Measurements from ENCODE around the gene GRIN2A. TPM values are rescaled to one million over a fixed set of nuclear protein-coding genes. Genes with fewer than 3 reads are reported as not detected.

Gene GRIN2A
- polyA plus RNA-seq, 4 donors, result 0.13 to 0.27 (median 0.19) TPM; not detected in 1

DNA sequence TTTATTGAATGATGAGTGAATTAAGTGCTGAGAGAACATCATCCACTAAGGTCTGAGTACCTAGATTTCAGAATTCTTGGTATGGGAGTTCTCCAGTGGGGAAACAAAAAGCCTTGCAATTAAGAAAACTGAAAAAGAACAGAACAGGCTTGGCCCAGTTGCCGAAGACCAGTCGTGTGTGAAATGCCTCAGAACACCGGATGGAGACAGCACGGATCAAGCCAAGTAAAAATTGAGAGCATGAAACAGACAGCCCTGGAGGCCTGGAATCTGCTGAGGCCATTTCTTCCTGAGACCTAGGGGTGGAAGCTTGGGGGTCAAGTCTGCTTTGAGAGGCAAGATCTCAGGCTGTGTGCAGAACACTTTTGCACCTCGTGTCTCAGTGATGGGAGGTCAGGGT is 43.3 kb downstream of the GRIN2A start:
- Histone ChIP-seq H3K27ac (ENCODE audit: low read depth in 1 of 3, low read length in 2 of 3) (no peak overlapping the region), H3K4me1 (ENCODE audit: control insufficient read depth in 3 of 3, insufficient read depth in 2 of 3, low read depth in 1 of 3, low read length in 2 of 3) (peaks cover 3 to 15% (median 9%) of the 10 kb centered on the region in 3 donors), H3K36me3 (ENCODE audit: control insufficient read depth in 3 of 3, insufficient read depth in 2 of 3, low read depth in 1 of 3, low read length in 3 of 3) (no peaks in the 10 kb centered on the region), H3K9me3 (ENCODE audit: control insufficient read depth in 2 of 2, insufficient read depth in 1 of 2, low read depth in 1 of 2, low read length in 1 of 2) (no peaks in the 10 kb centered on the region), H3K4me3 (ENCODE audit: low read depth in 1 of 3, low read length in 3 of 3) (no peak overlapping the region), H3K27me3 (ENCODE audit: control insufficient read depth in 3 of 3, insufficient read depth in 3 of 3, low read length in 3 of 3) (no peaks in the 10 kb centered on the region)
- WGBS, 3 donors, result 81 to 89% (median 87%) methylated on average over 5 of the region's 5 CpGs
- FAIRE-seq, result no peak
- DNase-seq, result no peak

DNA sequence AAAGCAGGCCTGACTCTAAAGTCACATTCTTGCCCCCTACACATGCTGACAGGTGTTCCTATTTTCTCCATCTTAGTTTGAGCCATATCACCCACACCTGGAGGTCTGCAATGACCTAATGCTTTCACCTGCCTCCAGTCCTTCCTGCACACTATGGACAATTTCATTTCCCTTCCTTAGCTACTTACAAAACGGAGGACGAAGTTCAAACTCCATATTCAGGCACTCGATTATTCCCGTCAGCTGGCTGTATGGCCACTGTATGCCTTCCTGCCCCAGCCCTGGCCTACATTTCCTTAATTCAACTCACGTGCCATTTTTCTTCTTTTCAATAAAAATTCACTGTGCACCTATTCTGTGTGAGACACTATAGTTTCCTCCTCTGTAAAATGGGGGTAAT is 44.9 kb downstream of the GRIN2A start:
- no peaks in the 10 kb centered on the region for H3K27me3 ChIP-seq (ENCODE audit: control insufficient read depth in 3 of 3, insufficient read depth in 3 of 3, low read length in 3 of 3)
- DNase-seq (peak; percentile 48 to 78), FAIRE-seq (no peak)
- H3K27ac ChIP-seq (ENCODE audit: low read depth in 1 of 3, low read length in 2 of 3), result peak overlapping the region in 1 of 3 donors; percentile 37
- H3K4me3 ChIP-seq (ENCODE audit: low read depth in 1 of 3, low read length in 3 of 3), result no peak overlapping the region
- H3K36me3 ChIP-seq (ENCODE audit: control insufficient read depth in 3 of 3, insufficient read depth in 2 of 3, low read depth in 1 of 3, low read length in 3 of 3), result no peaks in the 10 kb centered on the region
- H3K9me3 ChIP-seq (ENCODE audit: control insufficient read depth in 2 of 2, insufficient read depth in 1 of 2, low read depth in 1 of 2, low read length in 1 of 2), result no peaks in the 10 kb centered on the region
- H3K4me1 ChIP-seq (ENCODE audit: control insufficient read depth in 3 of 3, insufficient read depth in 2 of 3, low read depth in 1 of 3, low read length in 2 of 3), result peaks cover 3 to 12% (median 9%) of the 10 kb centered on the region in 3 donors
- WGBS, 3 donors, result 17 to 60% (median 43%) methylated on average over 5 of the region's 5 CpGs

DNA sequence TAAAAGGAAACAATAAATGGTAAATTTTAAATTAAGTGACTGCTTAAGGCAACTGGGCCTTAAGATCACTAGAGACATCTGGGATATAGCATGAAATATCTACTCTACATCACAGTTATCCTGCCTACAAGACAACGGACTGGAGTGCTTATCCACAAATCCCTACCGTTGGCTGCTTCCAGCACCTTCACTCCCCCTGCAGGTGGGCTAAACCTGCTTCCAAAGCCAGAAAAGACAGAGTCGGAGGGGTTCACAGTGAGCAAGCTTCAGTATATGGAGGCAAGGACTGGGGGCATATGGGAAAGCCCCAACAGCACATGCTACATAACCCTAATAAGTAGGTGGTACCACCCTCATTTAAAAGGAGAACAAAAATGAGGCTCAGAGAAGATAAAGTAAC is 45.3 kb downstream of the GRIN2A start:
- WGBS, 3 donors, result 31 to 42% (median 41%) methylated on average over 3 of the region's 3 CpGs
- DNase-seq (peak in 1 of 2 donors; percentile 19), FAIRE-seq (no peak)
- Histone ChIP-seq H3K36me3 (ENCODE audit: control insufficient read depth in 3 of 3, insufficient read depth in 2 of 3, low read depth in 1 of 3, low read length in 3 of 3) (no peaks in the 10 kb centered on the region), H3K9me3 (ENCODE audit: control insufficient read depth in 2 of 2, insufficient read depth in 1 of 2, low read depth in 1 of 2, low read length in 1 of 2) (no peaks in the 10 kb centered on the region), H3K27me3 (ENCODE audit: control insufficient read depth in 3 of 3, insufficient read depth in 3 of 3, low read length in 3 of 3) (no peaks in the 10 kb centered on the region), H3K4me3 (ENCODE audit: low read depth in 1 of 3, low read length in 3 of 3) (no peak overlapping the region), H3K27ac (ENCODE audit: low read depth in 1 of 3, low read length in 2 of 3) (peak overlapping the region in 1 of 3 donors; percentile 37), H3K4me1 (ENCODE audit: control insufficient read depth in 3 of 3, insufficient read depth in 2 of 3, low read depth in 1 of 3, low read length in 2 of 3) (peaks cover 3 to 9% (median 9%) of the 10 kb centered on the region in 3 donors)

DNA sequence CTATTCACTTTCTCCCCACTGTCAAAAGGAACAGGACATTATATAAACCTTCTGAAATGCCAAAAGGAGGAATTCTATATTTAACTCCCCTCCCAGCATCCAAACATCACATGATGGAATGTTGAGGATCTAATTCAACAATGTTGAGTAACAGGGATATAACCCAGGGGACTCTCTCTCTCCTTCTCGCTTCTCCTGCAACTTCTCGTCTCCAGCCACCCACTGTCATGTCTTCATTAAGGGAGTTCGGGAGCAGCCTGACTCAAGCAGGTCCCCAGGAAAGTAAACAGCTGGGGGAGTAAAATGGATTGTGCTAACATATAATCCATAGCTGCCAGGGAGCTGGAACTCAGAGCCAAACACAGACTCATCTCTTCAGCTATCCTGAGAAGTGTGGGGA is 51.7 kb downstream of the GRIN2A start:
- Histone ChIP-seq H3K4me1 (ENCODE audit: control insufficient read depth in 3 of 3, insufficient read depth in 2 of 3, low read depth in 1 of 3, low read length in 2 of 3) (no peaks in the 10 kb centered on the region), H3K27ac (ENCODE audit: low read depth in 1 of 3, low read length in 2 of 3) (no peak overlapping the region), H3K27me3 (ENCODE audit: control insufficient read depth in 3 of 3, insufficient read depth in 3 of 3, low read length in 3 of 3) (no peaks in the 10 kb centered on the region), H3K9me3 (ENCODE audit: control insufficient read depth in 2 of 2, insufficient read depth in 1 of 2, low read depth in 1 of 2, low read length in 1 of 2) (no peaks in the 10 kb centered on the region), H3K36me3 (ENCODE audit: control insufficient read depth in 3 of 3, insufficient read depth in 2 of 3, low read depth in 1 of 3, low read length in 3 of 3) (no peaks in the 10 kb centered on the region), H3K4me3 (ENCODE audit: low read depth in 1 of 3, low read length in 3 of 3) (no peak overlapping the region)
- FAIRE-seq (no peak), DNase-seq (no peak)
- WGBS, 3 donors, result 59 to 93% (median 79%) methylated on average over 3 of the region's 3 CpGs

DNA sequence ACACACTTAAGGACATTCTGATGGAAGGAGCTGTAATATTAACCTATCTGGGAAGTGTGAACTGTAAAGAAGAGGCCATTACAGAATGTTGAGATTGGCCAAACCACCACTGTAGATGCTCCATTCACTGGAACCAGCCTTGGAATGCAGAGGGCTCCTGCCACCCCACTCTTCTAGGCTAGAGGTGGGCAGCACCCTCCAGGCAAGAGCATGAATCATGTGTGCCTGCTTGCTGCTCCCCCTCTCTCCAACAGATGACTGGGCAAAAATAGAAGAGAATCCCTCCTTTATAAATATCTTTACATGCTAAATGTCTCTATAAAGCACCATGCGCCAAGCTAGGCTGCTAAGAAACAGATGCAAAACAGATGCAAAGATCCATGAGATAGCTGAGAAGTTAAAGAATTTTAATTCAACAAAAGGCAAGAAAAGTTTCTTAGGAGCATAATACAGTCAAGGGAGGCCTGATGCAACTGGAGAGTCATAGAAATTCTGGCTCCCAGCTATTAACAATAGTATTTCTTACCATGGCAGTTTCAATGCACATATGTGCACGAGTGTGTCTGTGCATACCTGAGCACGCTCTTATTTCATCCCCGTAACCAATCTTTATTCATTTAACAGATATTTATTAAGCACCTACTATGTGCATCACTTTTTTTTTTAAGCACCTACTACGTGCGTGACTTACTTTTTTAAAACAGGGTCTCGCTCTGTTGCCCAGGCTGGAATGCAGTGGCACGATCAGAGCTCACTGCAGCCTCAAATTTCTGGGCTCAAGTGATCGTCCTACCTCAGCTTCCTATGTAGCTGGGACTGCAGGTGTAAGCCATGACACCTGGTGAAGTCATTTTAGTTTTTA is 53.6 kb downstream of the GRIN2A start:
- no peak overlapping the region for H3K4me3 ChIP-seq (ENCODE audit: low read depth in 1 of 3, low read length in 3 of 3)
- H3K36me3 ChIP-seq (ENCODE audit: control insufficient read depth in 3 of 3, insufficient read depth in 2 of 3, low read depth in 1 of 3, low read length in 3 of 3), result no peaks in the 10 kb centered on the region
- no peak for DNase-seq
- no peaks in the 10 kb centered on the region for H3K9me3 ChIP-seq (ENCODE audit: control insufficient read depth in 2 of 2, insufficient read depth in 1 of 2, low read depth in 1 of 2, low read length in 1 of 2)
- no peaks in the 10 kb centered on the region for H3K27me3 ChIP-seq (ENCODE audit: control insufficient read depth in 3 of 3, insufficient read depth in 3 of 3, low read length in 3 of 3)
- no peaks in the 10 kb centered on the region for H3K4me1 ChIP-seq (ENCODE audit: control insufficient read depth in 3 of 3, insufficient read depth in 2 of 3, low read depth in 1 of 3, low read length in 2 of 3)
- no peak for FAIRE-seq
- no peak overlapping the region for H3K27ac ChIP-seq (ENCODE audit: low read depth in 1 of 3, low read length in 2 of 3)
- WGBS, 3 donors, result 74 to 85% (median 83%) methylated on average over 9 of the region's 9 CpGs

DNA sequence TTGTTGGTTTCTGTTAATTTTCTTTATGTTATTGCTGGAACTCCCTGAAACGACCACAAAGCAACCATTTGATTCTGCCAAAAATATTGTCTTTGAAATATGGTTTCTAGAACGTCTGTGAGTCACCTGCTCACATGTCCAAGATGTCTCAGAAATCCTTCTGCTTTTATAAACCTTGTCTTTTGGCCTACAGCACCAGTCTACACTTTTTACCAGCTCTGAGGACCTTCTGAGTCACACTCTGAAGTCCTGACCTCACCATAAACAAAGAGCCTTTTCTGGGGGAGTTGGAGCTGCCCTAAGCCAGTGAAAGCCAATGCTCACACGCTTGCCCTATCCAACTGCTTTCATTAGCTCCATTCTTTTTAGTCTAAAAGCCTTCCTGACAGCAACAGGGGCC is 55.5 kb downstream of the GRIN2A start:
- no peak for FAIRE-seq
- Histone ChIP-seq H3K27me3 (ENCODE audit: control insufficient read depth in 3 of 3, insufficient read depth in 3 of 3, low read length in 3 of 3) (peaks cover 0 to 3% (median 0%) of the 10 kb centered on the region in 3 donors), H3K4me1 (ENCODE audit: control insufficient read depth in 3 of 3, insufficient read depth in 2 of 3, low read depth in 1 of 3, low read length in 2 of 3) (no peaks in the 10 kb centered on the region), H3K27ac (ENCODE audit: low read depth in 1 of 3, low read length in 2 of 3) (no peak overlapping the region), H3K4me3 (ENCODE audit: low read depth in 1 of 3, low read length in 3 of 3) (no peak overlapping the region), H3K9me3 (ENCODE audit: control insufficient read depth in 2 of 2, insufficient read depth in 1 of 2, low read depth in 1 of 2, low read length in 1 of 2) (no peaks in the 10 kb centered on the region), H3K36me3 (ENCODE audit: control insufficient read depth in 3 of 3, insufficient read depth in 2 of 3, low read depth in 1 of 3, low read length in 3 of 3) (no peaks in the 10 kb centered on the region)
- no peak for DNase-seq
- 47 to 57% (median 54%) methylated on average over 3 of the region's 3 CpGs for WGBS, 3 donors

DNA sequence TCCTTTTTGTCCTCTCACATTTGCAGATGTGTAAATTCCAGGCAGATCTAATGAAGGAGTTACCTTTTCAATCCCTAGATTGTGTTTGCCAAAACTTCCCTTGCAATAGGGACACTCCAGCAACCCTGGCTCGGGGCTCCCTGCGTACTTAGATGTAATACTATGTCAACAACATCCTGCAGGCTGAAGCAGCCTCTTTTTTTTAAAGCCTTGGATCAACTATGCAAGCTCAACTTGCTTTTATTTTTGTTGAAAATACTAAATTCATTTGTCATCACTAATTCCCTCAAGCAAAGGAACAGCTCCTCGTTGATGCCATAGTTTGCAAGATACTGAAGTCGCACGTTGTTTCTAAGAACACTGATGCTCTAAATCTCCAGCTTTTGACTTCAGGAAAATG is 59.1 kb downstream of the GRIN2A start:
- no peaks in the 10 kb centered on the region for H3K9me3 ChIP-seq (ENCODE audit: control insufficient read depth in 2 of 2, insufficient read depth in 1 of 2, low read depth in 1 of 2, low read length in 1 of 2)
- no peak for FAIRE-seq
- no peaks in the 10 kb centered on the region for H3K36me3 ChIP-seq (ENCODE audit: control insufficient read depth in 3 of 3, insufficient read depth in 2 of 3, low read depth in 1 of 3, low read length in 3 of 3)
- H3K4me3 ChIP-seq (ENCODE audit: low read depth in 1 of 3, low read length in 3 of 3), result no peak overlapping the region
- no peak for DNase-seq
- 56 to 67% (median 57%) methylated on average over 5 of the region's 5 CpGs for WGBS, 3 donors
- peaks cover 0 to 3% (median 0%) of the 10 kb centered on the region in 3 donors for H3K27me3 ChIP-seq (ENCODE audit: control insufficient read depth in 3 of 3, insufficient read depth in 3 of 3, low read length in 3 of 3)
- H3K4me1 ChIP-seq (ENCODE audit: control insufficient read depth in 3 of 3, insufficient read depth in 2 of 3, low read depth in 1 of 3, low read length in 2 of 3), result no peaks in the 10 kb centered on the region
- H3K27ac ChIP-seq (ENCODE audit: low read depth in 1 of 3, low read length in 2 of 3), result no peak overlapping the region

DNA sequence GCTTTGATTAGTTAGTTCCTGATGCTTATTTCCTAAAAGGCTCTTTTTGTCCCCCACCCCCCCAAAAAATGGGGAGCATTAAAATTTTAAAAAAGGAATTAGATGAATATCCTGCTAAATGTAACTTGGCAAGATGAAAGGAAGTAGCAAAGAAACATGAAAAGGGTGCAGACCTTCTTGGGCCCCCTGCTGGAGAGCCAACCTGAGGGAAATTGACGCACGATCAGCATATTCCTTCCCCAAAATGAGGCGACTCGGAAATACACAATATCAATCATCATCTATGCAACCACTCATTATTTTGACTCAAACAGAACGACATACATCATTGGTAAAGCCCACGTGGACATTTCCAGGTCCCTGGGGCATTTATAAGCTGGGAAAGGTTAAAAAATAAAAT is 59.7 kb downstream of the GRIN2A start:
- FAIRE-seq, result no peak
- H3K27ac ChIP-seq (ENCODE audit: low read depth in 1 of 3, low read length in 2 of 3), result no peak overlapping the region

More for the DNA sequence above, 59.7 kb downstream of the GRIN2A start:
- no peaks in the 10 kb centered on the region for H3K9me3 ChIP-seq (ENCODE audit: control insufficient read depth in 2 of 2, insufficient read depth in 1 of 2, low read depth in 1 of 2, low read length in 1 of 2)
- no peaks in the 10 kb centered on the region for H3K4me1 ChIP-seq (ENCODE audit: control insufficient read depth in 3 of 3, insufficient read depth in 2 of 3, low read depth in 1 of 3, low read length in 2 of 3)
- H3K4me3 ChIP-seq (ENCODE audit: low read depth in 1 of 3, low read length in 3 of 3), result no peak overlapping the region
- DNase-seq, result no peak
- peaks cover 0 to 3% (median 0%) of the 10 kb centered on the region in 3 donors for H3K27me3 ChIP-seq (ENCODE audit: control insufficient read depth in 3 of 3, insufficient read depth in 3 of 3, low read length in 3 of 3)
- no peaks in the 10 kb centered on the region for H3K36me3 ChIP-seq (ENCODE audit: control insufficient read depth in 3 of 3, insufficient read depth in 2 of 3, low read depth in 1 of 3, low read length in 3 of 3)
- WGBS, 3 donors, result 22 to 33% (median 25%) methylated on average over 6 of the region's 6 CpGs
